WI38 (cell line): ENCODE results near the gene PNP.

Experiments used
- H3K4me3 ChIP-seq: 2 replicates; pipeline ENCODE4 v1.5.1; 2011; ENCODE audit warnings: low read depth, mild to moderate bottlenecking, control low read depth, low read length
- TF ChIP-seq, protein P1 (sequence below): IDR thresholded peaks from 2 replicates; pipeline ENCODE4 v1.5.1; 2012; ENCODE audit warnings: low read depth, mild to moderate bottlenecking, control low read depth, low read length

The PNP gene

GRCh38 chr14:20508367-20508766 lies 39.2 kb downstream of the PNP start:
- TF ChIP-seq, protein P1, sequence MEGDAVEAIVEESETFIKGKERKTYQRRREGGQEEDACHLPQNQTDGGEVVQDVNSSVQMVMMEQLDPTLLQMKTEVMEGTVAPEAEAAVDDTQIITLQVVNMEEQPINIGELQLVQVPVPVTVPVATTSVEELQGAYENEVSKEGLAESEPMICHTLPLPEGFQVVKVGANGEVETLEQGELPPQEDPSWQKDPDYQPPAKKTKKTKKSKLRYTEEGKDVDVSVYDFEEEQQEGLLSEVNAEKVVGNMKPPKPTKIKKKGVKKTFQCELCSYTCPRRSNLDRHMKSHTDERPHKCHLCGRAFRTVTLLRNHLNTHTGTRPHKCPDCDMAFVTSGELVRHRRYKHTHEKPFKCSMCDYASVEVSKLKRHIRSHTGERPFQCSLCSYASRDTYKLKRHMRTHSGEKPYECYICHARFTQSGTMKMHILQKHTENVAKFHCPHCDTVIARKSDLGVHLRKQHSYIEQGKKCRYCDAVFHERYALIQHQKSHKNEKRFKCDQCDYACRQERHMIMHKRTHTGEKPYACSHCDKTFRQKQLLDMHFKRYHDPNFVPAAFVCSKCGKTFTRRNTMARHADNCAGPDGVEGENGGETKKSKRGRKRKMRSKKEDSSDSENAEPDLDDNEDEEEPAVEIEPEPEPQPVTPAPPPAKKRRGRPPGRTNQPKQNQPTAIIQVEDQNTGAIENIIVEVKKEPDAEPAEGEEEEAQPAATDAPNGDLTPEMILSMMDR = no peak

DNA sequence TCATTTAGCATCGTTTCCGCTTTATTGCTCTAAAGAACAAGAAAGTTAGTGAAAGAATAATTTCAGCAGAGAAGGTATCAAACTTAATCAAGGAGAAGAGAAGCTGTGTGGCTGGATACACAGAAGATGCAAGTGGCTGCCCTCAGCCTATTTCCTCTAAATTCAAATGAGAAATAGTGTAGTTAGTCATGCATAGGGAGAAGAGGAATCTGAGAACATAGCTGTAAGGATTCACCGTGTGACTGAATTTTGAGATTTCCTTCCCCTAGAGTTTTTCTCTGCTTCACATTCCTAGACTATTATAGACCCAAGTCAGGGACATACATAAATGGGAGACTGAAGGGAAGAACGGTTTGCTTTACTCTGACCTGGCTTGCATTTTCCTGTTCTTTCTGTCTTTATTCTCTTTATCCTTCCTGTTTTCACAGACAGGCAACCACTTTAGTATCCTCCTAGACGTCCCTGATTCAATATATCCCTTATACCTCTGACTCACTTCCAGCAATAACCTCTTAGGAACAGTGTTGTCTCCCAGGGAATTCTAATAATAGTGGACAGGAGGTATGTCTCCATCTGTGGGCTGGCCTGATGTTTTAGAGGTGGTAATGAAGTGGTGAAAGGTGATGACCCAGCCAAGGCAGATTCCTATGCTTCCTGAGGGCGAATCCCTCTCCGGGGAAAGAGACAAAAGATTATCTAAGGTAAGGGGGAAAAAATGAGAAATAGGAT lies 43.1 kb downstream of the PNP start:
- no peak overlapping the region for H3K4me3 ChIP-seq
- TF ChIP-seq, protein P1 = no peak

More at GRCh38 chr14:20508367-20508766, 39.2 kb downstream of the PNP start:
- H3K4me3 ChIP-seq = no peak overlapping the region

DNA sequence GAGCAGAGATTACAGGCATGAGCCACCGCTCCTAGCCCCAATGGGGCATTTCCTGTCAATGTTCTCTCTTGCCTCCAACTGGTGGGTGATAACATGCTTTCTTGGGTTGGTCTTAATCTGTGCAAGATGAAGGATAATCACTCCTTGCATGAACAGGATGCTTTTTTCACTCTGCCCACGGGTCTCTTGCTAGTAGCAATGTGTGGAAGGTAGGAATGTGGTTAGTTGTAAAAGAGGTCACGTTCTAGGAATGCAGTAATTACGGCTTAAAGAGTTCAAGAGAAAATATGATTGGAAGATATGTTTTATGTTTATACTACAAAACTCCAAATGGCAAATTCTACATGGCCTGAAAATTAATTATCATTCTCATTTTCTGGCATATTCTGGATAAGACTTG lies 46.6 kb downstream of the PNP start:
- no peak overlapping the region for H3K4me3 ChIP-seq
- TF ChIP-seq, protein P1 = no peak

DNA sequence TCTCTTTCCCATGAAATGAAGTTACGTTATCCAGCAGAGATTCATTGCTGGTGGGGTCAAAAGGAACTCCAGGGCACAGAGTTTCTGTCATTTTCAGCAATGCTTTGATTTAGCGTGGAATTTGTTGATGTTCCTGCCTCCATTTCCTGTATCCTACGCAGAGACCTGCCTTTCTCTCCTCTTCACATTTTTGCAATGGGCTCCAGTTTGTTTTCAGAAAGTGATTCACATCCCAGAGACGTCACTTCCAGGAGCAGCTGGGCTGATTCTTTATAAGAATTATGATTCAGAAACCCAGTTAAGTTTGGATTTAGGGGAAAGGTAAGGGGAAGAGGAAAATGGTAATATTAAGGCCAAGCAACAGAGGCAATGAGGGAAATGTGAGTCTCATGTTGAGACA lies 47.7 kb downstream of the PNP start:
- H3K4me3 ChIP-seq = no peak overlapping the region
- TF ChIP-seq, protein P1 = no peak

DNA sequence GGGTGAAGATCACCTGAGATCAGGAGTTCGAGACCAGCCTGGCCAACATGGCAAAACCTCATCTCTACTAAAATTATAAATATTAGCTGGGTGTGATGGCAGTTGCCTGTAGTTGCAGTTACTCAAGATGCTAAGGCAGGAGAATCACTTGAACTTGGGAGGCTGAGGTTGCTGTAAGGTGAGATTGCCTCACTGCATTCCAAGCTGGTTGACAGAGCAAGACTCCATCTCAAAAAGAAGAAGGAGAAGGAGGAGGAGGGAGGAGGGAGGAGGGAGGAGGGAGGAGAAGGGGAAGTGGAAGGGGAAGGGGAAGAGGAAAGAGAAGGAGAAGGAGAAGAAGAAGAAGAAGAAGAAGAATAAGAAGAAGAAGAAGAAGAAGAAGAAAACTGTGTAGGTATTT lies 53.1 kb downstream of the PNP start:
- TF ChIP-seq, protein P1 = no peak
- no peak overlapping the region for H3K4me3 ChIP-seq

DNA sequence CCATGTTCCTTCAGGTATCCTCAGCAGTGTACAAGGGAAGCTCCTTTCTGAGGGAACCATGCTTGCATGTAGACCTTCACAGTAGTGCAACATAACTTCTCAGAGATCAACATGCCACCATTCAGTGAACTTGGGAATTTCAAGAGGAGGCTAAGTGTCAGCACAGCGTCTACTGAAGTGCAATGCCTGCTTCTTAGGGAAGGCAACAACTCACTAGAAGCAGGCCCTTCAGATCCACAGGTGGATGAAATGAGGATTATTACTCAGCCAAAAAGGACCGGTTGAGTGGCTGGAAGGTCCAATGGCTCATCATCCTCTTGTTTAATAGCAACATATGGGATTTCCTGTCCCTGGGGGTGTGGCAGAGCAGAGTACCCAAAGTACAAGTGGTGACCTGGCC lies 54.8 kb downstream of the PNP start:
- TF ChIP-seq, protein P1 = no peak
- H3K4me3 ChIP-seq = no peak overlapping the region
